Neutrophil (primary cell): ENCODE measurements around the gene WFDC6.

Experiments used
- H3K27ac ChIP-seq: fragments of 200-600 bp; sonication (generic); 2 replicates; pipeline ENCODE4 v1.5.1; 2016; ENCODE audit warnings: mild to moderate bottlenecking, moderate library complexity
- H3K27me3 ChIP-seq: fragments of 200-600 bp; sonication (generic); 2 replicates; pipeline ENCODE4 v1.6.0; 2016; ENCODE audit warnings: mild to moderate bottlenecking
- H3K36me3 ChIP-seq: fragments of 200-600 bp; sonication (generic); 2 replicates; pipeline ENCODE4 v1.5.1; 2017
- H3K4me1 ChIP-seq, 2 experiments: fragments of 200-600 bp in 1 of 2; sonication (generic) in 1 of 2; 1 replicate in 1 of 2; 2 replicates in 1 of 2; pipeline versions ENCODE4 v1.5.1 to v1.6.1; 2013 to 2016; ENCODE audit warnings: low read depth in 1 of 2, low read length in 1 of 2, mild to moderate bottlenecking in 1 of 2, moderate library complexity in 1 of 2; ENCODE audit not compliant: control insufficient read depth in 1 of 2, insufficient read depth in 1 of 2
- H3K4me3 ChIP-seq, 2 experiments: fragments of 200-600 bp in 1 of 2; sonication (generic) in 1 of 2; 1 replicate in 1 of 2; 2 replicates in 1 of 2; pipeline ENCODE4 v1.5.1; 2013 to 2016; ENCODE audit warnings: low read depth in 1 of 2, low read length in 1 of 2, mild to moderate bottlenecking in 1 of 2, moderate library complexity in 1 of 2
- H3K9me3 ChIP-seq: fragments of 200-600 bp; sonication (generic); 2 replicates; pipeline ENCODE4 v1.5.1; 2016
- CTCF ChIP-seq: fragments of 200-600 bp; sonication (generic); IDR thresholded peaks from 2 replicates; pipeline ENCODE4 v1.5.1; 2016; ENCODE audit warnings: antibody characterized with exemption

Gene WFDC6

DNA sequence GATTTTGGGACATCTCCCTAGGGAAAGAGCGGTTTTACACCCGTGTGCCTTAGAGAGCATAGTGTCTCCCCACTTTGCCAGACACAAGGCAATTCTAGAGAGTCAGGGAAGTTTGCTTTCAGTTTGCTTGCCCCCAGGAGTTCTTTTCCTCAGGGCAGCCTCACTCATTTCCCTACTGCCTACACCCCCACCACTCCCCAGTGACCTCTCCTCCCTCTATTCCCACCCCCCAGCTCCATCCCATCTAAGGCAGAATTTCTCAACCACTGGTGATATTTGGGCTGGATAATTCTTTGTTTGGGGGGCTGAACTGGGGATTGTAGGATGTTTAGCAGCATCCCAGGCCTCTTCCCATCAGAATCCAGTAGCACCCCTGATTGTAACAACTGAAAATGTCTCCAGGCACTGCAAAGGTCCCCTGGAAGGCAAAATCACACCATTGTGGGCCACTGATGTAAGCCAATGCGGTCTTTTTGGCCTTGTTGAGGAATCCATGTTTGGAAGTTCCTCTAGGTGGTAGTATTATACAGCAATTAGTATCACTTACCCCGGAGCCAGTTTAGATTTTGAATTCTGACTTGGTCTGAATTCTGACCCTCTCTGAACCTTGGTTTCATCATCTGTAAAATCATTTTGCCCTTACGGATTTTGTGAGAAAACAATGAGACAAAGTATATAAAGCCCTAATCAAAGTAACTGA is 6.6 kb upstream of the WFDC6 start:
- no peak for TF ChIP-seq CTCF
- no peaks in the 10 kb centered on the region for H3K36me3 ChIP-seq
- H3K27me3 ChIP-seq = peaks cover 76% of the 10 kb centered on the region
- H3K4me3 ChIP-seq = no peak overlapping the region
- H3K27ac ChIP-seq = no peak overlapping the region
- H3K9me3 ChIP-seq = no peaks in the 10 kb centered on the region
- no peaks in the 10 kb centered on the region for H3K4me1 ChIP-seq

GRCh38 chr20:45545351-45545750 is 6.1 kb upstream of the WFDC6 start:
- Histone ChIP-seq H3K27me3 (peaks cover 81% of the 10 kb centered on the region), H3K4me3 (no peak overlapping the region), H3K27ac (no peak overlapping the region), H3K4me1 (no peaks in the 10 kb centered on the region), H3K9me3 (no peaks in the 10 kb centered on the region), H3K36me3 (no peaks in the 10 kb centered on the region)
- no peak for TF ChIP-seq CTCF

DNA sequence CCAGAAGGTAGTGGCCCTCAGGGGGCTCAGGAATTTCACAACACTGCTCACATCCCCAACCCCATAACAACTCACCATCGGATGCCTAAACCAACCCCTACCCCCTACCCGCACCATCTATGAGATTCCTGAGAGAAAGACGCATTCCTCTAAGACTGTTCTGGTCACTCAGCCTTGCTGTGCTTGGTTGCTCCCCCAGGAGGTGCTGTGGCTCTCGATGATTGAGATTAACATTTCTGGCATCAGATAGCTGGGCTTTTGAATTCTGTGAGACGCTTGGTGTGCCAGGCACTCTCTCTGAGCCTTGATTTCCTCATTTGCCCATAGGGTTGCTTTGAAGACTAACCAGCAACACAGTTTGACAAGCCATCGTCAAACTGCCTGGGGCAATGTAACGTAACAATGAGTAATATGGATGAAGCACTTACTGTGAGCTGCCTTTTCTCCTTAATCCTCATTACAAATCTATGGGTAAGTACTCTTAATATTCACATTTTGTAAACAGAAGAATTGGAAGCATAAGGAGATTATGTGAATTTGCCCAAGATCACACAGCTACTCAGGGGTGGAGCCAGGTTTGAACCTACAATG is 978 bp downstream of the WFDC6 start:
- Histone ChIP-seq H3K9me3 (no peaks in the 10 kb centered on the region), H3K4me3 (no peak overlapping the region), H3K27me3 (peaks cover 77% of the 10 kb centered on the region), H3K4me1 (no peaks in the 10 kb centered on the region), H3K36me3 (no peaks in the 10 kb centered on the region), H3K27ac (no peak overlapping the region)
- TF ChIP-seq CTCF = no peak

DNA sequence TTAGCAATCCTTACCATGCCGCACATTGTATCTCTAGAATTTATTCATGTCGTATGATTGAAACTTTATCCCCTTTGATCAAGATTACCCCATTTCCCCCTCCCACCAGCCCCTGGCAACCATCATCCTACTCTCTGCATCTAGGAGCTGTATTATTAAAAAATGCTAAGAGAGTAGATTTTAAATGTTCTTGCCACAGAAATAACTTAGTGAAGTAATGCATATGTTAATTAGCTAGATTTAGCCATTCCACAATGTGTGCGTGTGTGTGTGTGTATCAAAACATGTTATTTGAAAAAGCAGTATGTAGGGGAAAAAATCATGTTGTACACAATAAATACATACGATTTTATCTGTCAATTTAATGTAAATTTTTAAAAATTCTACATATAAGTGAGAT is 12.0 kb downstream of the WFDC6 start:
- H3K4me3 ChIP-seq = no peak overlapping the region
- no peaks in the 10 kb centered on the region for H3K9me3 ChIP-seq
- no peak for TF ChIP-seq CTCF
- no peak overlapping the region for H3K27ac ChIP-seq
- no peaks in the 10 kb centered on the region for H3K36me3 ChIP-seq
- H3K4me1 ChIP-seq = no peaks in the 10 kb centered on the region
- peaks cover 62% of the 10 kb centered on the region for H3K27me3 ChIP-seq

DNA sequence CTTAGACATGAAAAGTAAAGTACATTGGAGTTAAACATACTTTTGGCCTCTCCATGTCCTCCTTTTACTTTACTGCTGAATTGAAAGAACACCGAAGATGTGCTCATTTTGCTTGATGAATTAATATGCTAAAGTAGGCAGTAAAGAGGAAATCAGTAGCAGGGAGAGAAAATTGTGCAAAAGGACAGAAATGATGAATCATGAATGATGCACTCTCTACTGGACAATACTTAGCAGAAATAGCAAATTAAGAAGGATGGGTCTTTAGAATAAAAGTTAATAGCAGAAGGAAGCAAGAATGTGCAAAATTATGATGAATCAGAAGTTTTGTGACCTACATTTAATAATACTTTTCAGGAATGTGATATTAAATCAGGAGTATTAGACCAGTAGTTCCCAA is 15.5 kb downstream of the WFDC6 start:
- Histone ChIP-seq H3K27me3 (peaks cover 54% of the 10 kb centered on the region), H3K36me3 (no peaks in the 10 kb centered on the region), H3K4me3 (no peak overlapping the region), H3K27ac (no peak overlapping the region), H3K9me3 (no peaks in the 10 kb centered on the region), H3K4me1 (no peaks in the 10 kb centered on the region)
- TF ChIP-seq CTCF = no peak
